MM.1S (cell line): ENCODE measurements around the gene TIMM50.

ENCODE experiments used
- DNase-seq: peaks from one replicate; pipeline ENCODE4 v3.0.0-alpha.2; 2015
- H2AFZ ChIP-seq: fragments of 300-600 bp; sonication (generic); 2 replicates; pipeline ENCODE4 v1.6.0; 2016; ENCODE audit warnings: antibody characterized with exemption, low read length
- H3F3A ChIP-seq: fragments of 300-600 bp; sonication (generic); 2 replicates; pipeline ENCODE4 v1.6.1; 2016; ENCODE audit warnings: mild to moderate bottlenecking, antibody characterized with exemption, low read length, moderate library complexity, mixed read lengths; ENCODE audit not compliant: insufficient read depth
- H3K27ac ChIP-seq: fragments of 300-600 bp; sonication (generic); 2 replicates; pipeline ENCODE4 v1.5.1; 2016; ENCODE audit warnings: mild to moderate bottlenecking, low read length
- H3K27me3 ChIP-seq: fragments of 300-600 bp; sonication (generic); replicated peaks from 2 replicates; pipeline ENCODE4 v1.6.0; 2016; ENCODE audit warnings: low read length; ENCODE audit not compliant: insufficient read depth
- H3K36me3 ChIP-seq: fragments of 300-600 bp; sonication (generic); replicated peaks from 2 replicates; pipeline ENCODE4 v1.6.1; 2016; ENCODE audit warnings: mild to moderate bottlenecking, low read length, mixed read lengths; ENCODE audit not compliant: insufficient read depth
- H3K4me1 ChIP-seq: fragments of 300-600 bp; sonication (generic); 2 replicates; pipeline ENCODE4 v1.6.1; 2016; ENCODE audit warnings: low read length, mixed read lengths
- H3K4me2 ChIP-seq: fragments of 300-600 bp; sonication (generic); 2 replicates; pipeline ENCODE4 v1.6.0; 2016; ENCODE audit warnings: low read depth, low read length
- H3K4me3 ChIP-seq: fragments of 300-600 bp; sonication (generic); 2 replicates; pipeline ENCODE4 v1.5.1; 2016; ENCODE audit warnings: low read length, mixed read lengths
- H3K79me2 ChIP-seq: fragments of 300-600 bp; sonication (generic); 2 replicates; pipeline ENCODE4 v1.6.1; 2016; ENCODE audit warnings: mixed run types, low read length, mixed read lengths
- H3K9ac ChIP-seq: fragments of 300-600 bp; sonication (generic); 2 replicates; pipeline ENCODE4 v1.6.1; 2016; ENCODE audit warnings: low read length, mixed read lengths
- H3K9me2 ChIP-seq: fragments of 300-600 bp; sonication (generic); replicated peaks from 2 replicates; pipeline ENCODE4 v1.6.1; 2016; ENCODE audit warnings: mild to moderate bottlenecking, low read length, mixed read lengths; ENCODE audit not compliant: insufficient read depth
- H3K9me3 ChIP-seq: fragments of 300-600 bp; sonication (generic); replicated peaks from 2 replicates; pipeline ENCODE4 v1.6.1; 2016; ENCODE audit warnings: mild to moderate bottlenecking, low read length, mixed read lengths; ENCODE audit not compliant: insufficient read depth
- H4K20me1 ChIP-seq: fragments of 300-600 bp; sonication (generic); 2 replicates; pipeline ENCODE4 v1.6.1; 2016; ENCODE audit warnings: mild to moderate bottlenecking, low read length, moderate library complexity, mixed read lengths; ENCODE audit not compliant: insufficient read depth
- CTCF ChIP-seq: fragments of 300-600 bp; sonication (generic); IDR thresholded peaks from 2 replicates; pipeline ENCODE4 v1.5.1; 2016; ENCODE audit warnings: antibody characterized with exemption, low read length, mixed read lengths
- EZH2 ChIP-seq: fragments of 300-600 bp; sonication (generic); optimal IDR thresholded peaks from 2 replicates; pipeline ENCODE3; 2017; ENCODE audit warnings: low read depth, mild to moderate bottlenecking, antibody characterized with exemption, low read length, mixed read lengths
- EZH2phosphoT487 ChIP-seq: fragments of 300-600 bp; sonication (generic); IDR thresholded peaks from 2 replicates; pipeline ENCODE4 v1.6.1; 2018; ENCODE audit warnings: antibody characterized with exemption, low read length

TIMM50 gene

GRCh38 chr19:39434123-39435076 is 46.2 kb upstream of the TIMM50 start:
- Histone ChIP-seq H3K4me2 (peak overlapping the region; percentile 68), H4K20me1 (peaks cover 15% of the 10 kb centered on the region), H2AFZ (no peak overlapping the region), H3K9ac (peak overlapping the region; percentile 96), H3K27me3 (no peaks in the 10 kb centered on the region), H3K36me3 (peaks cover 16% of the 10 kb centered on the region), H3K4me3 (peak overlapping the region; percentile 100), H3F3A (peaks cover 51% of the 10 kb centered on the region), H3K79me2 (peaks cover 31% of the 10 kb centered on the region), H3K4me1 (peaks cover 46% of the 10 kb centered on the region), H3K9me3 (no peaks in the 10 kb centered on the region), H3K27ac (peak overlapping the region; percentile 65; the same call in 1 of the 2 replicates), H3K9me2 (no peaks in the 10 kb centered on the region)
- TF ChIP-seq EZH2phosphoT487 (no peak), CTCF (no peak), EZH2 (no peak)
- no peak for DNase-seq

- TF ChIP-seq EZH2phosphoT487 (no peak), EZH2 (no peak), CTCF (no peak)
- peak within 1 kb of the TSS; percentile 20; the same call in 1 of the 2 replicates for H2AFZ ChIP-seq
- H3K9ac ChIP-seq, result peak within 1 kb of the TSS; percentile 96
- H3F3A ChIP-seq, result peaks cover 46% of the 10 kb centered on the region
- no peaks in the 10 kb centered on the region for H3K9me3 ChIP-seq
- H3K27ac ChIP-seq, result peak within 1 kb of the TSS; percentile 65
- peaks cover 16% of the 10 kb centered on the region for H3K36me3 ChIP-seq
- no peaks in the 10 kb centered on the region for H3K27me3 ChIP-seq
- peak within 1 kb of the TSS; percentile 100 for H3K4me3 ChIP-seq
- peak; percentile 99 for DNase-seq
- peaks cover 31% of the 10 kb centered on the region for H3K79me2 ChIP-seq
- peaks cover 15% of the 10 kb centered on the region for H4K20me1 ChIP-seq
- no peaks in the 10 kb centered on the region for H3K9me2 ChIP-seq
- peak within 1 kb of the TSS; percentile 68 for H3K4me2 ChIP-seq
- peaks cover 49% of the 10 kb centered on the region for H3K4me1 ChIP-seq
These were observed 44.9 kb upstream of the TIMM50 start, which contains the start of gene RPS16 for GRCh38 chr19:39435499-39436349. Gene RPS16, minus strand, starts transcription at chr19:39435949. Its CDS starts 54 bp downstream, at chr19:39435895.

- DNase-seq, result no peak
- Histone ChIP-seq H3K4me1 (peaks cover 47% of the 10 kb centered on the region), H3K27ac (peak overlapping the region; percentile 58; the same call in 1 of the 2 replicates), H2AFZ (peak overlapping the region; percentile 20; the same call in 1 of the 2 replicates), H3K4me2 (peak overlapping the region; percentile 67), H3K9me2 (no peaks in the 10 kb centered on the region), H3K4me3 (peak overlapping the region; percentile 69), H3K27me3 (no peaks in the 10 kb centered on the region), H3K79me2 (peaks cover 31% of the 10 kb centered on the region), H3F3A (peaks cover 40% of the 10 kb centered on the region), H3K9me3 (no peaks in the 10 kb centered on the region), H3K36me3 (peaks cover 16% of the 10 kb centered on the region), H3K9ac (peak overlapping the region; percentile 96), H4K20me1 (peaks cover 15% of the 10 kb centered on the region)
- TF ChIP-seq EZH2phosphoT487 (no peak), CTCF (no peak), EZH2 (no peak)
These were observed 44.3 kb upstream of the TIMM50 start for GRCh38 chr19:39436350-39436716.
